HFFc6 (cell line): ENCODE measurements around the gene RSRC1. TPM values are rescaled to one million over a fixed set of nuclear protein-coding genes. Genes with fewer than 3 reads are reported as not detected.
"Not testable (repeated sequence)": the region's sequence is repeated elsewhere in the genome, so short reads cannot be mapped to it uniquely, and the experiment has no call there.

Experiments
- DNase-seq: peaks from one replicate; pipeline ENCODE4 v3.0.0-alpha.2; 2018
- H3K27ac Mint-ChIP-seq: 2 replicates; pipeline ENCODE4 v1.8.0; 2020; ENCODE audit warnings: mild to moderate bottlenecking, mixed read lengths
- H3K27me3 Mint-ChIP-seq: 2 replicates; pipeline ENCODE4 v1.8.0; 2021; ENCODE audit warnings: mild to moderate bottlenecking, moderate library complexity, mixed read lengths; ENCODE audit not compliant: insufficient read depth
- H3K36me3 Mint-ChIP-seq: 2 replicates; pipeline ENCODE4 v1.8.0; 2021; ENCODE audit warnings: low read depth, mixed read lengths
- H3K4me1 Mint-ChIP-seq: 2 replicates; pipeline ENCODE4 v1.8.0; 2020; ENCODE audit warnings: low read depth, mixed read lengths
- H3K4me3 Mint-ChIP-seq: 2 replicates; pipeline ENCODE4 v1.8.0; 2020; ENCODE audit warnings: mild to moderate bottlenecking, moderate library complexity, mixed read lengths
- H3K9me3 Mint-ChIP-seq: 2 replicates; pipeline ENCODE4 v1.8.0; 2020; ENCODE audit warnings: mild to moderate bottlenecking, mixed read lengths
- CTCF ChIP-seq: fragments of 200-600 bp; sonication (generic); IDR thresholded peaks from 2 replicates; pipeline ENCODE4 v1.5.0; 2021; ENCODE audit warnings: antibody characterized with exemption, mild to moderate bottlenecking
- total RNA-seq, 6 experiments: library from RNA; stranded (reverse); fragmentation: NEBNext Ultra II Directional; extraction: Animal tissue kit (Norgen Biotek cat#: 25700); gene quantifications; 2 replicates in 1 of 6; 3 replicates in 5 of 6; pipeline ENCODE4 v1.2.3, GENCODE V29; 2021

The RSRC1 gene
- total RNA-seq, 6 experiments from 2014 or later, result 20.5 to 37.6 (median 33.0) TPM

- Mint-ChIP-seq H3K27ac (no peak overlapping the region), H3K36me3 (no peaks in the 10 kb centered on the region), H3K9me3 (no peaks in the 10 kb centered on the region), H3K4me1 (peaks cover 6% of the 10 kb centered on the region), H3K27me3 (no peaks in the 10 kb centered on the region; the same call in none of the 2 replicates), H3K4me3 (no peak overlapping the region)
- DNase-seq, result no peak
- no peak for TF ChIP-seq CTCF
Observed at GRCh38 chr3:158535918-158536317, 426.0 kb downstream of the RSRC1 start.

- Mint-ChIP-seq H3K27me3 (no peaks in the 10 kb centered on the region; the same call in 1 of the 2 replicates), H3K4me3 (no peak overlapping the region), H3K4me1 (no peaks in the 10 kb centered on the region), H3K36me3 (no peaks in the 10 kb centered on the region), H3K9me3 (no peaks in the 10 kb centered on the region), H3K27ac (no peak overlapping the region)
- peak; percentile 52 for DNase-seq
- peak; percentile 90 for TF ChIP-seq CTCF
Observed at GRCh38 chr3:158539414-158540014, 429.6 kb downstream of the RSRC1 start.

GRCh38 chr3:158540066-158540465 lies 430.2 kb downstream of the RSRC1 start:
- Mint-ChIP-seq H3K36me3 (no peaks in the 10 kb centered on the region), H3K9me3 (no peaks in the 10 kb centered on the region), H3K4me1 (no peaks in the 10 kb centered on the region), H3K27ac (no peak overlapping the region), H3K4me3 (no peak overlapping the region), H3K27me3 (no peaks in the 10 kb centered on the region; the same call in 1 of the 2 replicates)
- DNase-seq, result no peak
- no peak for TF ChIP-seq CTCF

DNA sequence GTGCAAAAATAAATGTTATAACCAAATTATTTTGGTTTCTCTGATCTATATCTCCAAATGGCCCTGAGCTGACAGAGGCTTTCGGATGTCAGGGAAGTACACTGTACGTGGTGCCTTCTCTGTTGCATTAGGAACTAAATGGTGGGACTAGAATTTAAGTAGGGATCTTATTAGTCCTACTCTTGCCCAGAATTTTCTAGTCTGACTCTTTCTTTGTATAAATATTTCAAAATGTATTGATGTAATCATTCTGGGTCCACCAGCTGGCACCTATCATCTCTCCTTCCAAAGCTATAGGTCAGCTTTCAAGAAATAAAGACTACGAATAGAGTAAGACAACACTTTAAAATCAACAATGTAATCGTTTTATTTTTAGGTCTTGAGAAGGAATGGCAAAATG lies 438.8 kb downstream of the RSRC1 start:
- TF ChIP-seq CTCF, result no peak
- H3K4me3 Mint-ChIP-seq, result no peak overlapping the region
- no peak overlapping the region for H3K27ac Mint-ChIP-seq
- no peak for DNase-seq
- no peaks in the 10 kb centered on the region for H3K4me1 Mint-ChIP-seq
- no peaks in the 10 kb centered on the region for H3K9me3 Mint-ChIP-seq
- H3K27me3 Mint-ChIP-seq, result no peaks in the 10 kb centered on the region; the same call in 1 of the 2 replicates
- peaks cover 4% of the 10 kb centered on the region for H3K36me3 Mint-ChIP-seq

DNA sequence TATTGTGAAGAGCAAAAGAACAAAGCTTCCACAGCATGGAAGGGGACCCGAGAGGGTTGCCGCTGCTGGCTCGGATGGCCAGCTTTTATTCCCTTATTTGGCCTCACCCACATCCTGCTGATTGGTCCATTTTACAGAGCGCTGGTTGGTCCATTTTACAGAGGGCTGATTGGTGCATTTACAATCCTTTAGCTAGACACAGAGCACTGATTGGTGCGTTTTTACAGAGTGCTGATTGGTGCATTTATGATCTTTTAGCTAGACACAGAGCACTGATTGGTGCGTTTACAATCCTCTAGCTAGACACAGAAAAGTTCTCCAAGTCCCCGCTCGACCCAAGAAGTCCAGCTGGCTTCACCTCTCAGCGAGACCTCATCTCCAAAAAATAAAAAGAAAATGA lies 440.0 kb downstream of the RSRC1 start:
- H3K27ac Mint-ChIP-seq, H3K36me3 Mint-ChIP-seq, H3K9me3 Mint-ChIP-seq, H3K27me3 Mint-ChIP-seq, H3K4me1 Mint-ChIP-seq, DNase-seq, H3K4me3 Mint-ChIP-seq: not testable (repeated sequence)

DNA sequence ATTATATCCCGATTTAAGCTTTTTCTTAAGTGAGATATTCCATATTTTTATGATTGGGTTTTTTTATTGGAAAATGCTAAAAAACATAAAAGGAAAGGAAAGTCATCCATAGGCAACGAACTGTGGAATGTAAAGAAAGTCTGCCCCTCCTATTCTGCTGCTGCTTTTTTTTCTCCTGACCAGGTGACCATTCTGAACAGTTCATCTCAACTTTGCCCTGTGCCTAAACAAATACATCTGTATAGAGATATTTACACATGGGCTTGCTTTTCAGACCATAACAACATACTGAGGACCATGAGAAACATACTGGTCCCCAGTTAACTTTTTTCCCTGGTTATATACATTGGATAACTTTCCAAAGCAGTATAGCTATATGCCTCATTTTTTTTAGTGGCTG lies 442.2 kb downstream of the RSRC1 start:
- no peak overlapping the region for H3K27ac Mint-ChIP-seq
- peaks cover 2% of the 10 kb centered on the region; the same call in 1 of the 2 replicates for H3K27me3 Mint-ChIP-seq
- peaks cover 4% of the 10 kb centered on the region for H3K36me3 Mint-ChIP-seq
- DNase-seq, result no peak
- no peaks in the 10 kb centered on the region for H3K9me3 Mint-ChIP-seq
- no peak overlapping the region for H3K4me3 Mint-ChIP-seq
- no peak for TF ChIP-seq CTCF
- H3K4me1 Mint-ChIP-seq, result no peaks in the 10 kb centered on the region
